Astrocyte (in vitro differentiated cells and primary cell): ENCODE measurements around the gene HEMGN.

ENCODE experiments used
- CTCF ChIP-seq: IDR thresholded peaks from 2 replicates; pipeline ENCODE4 v1.5.1; 2011; ENCODE audit warnings: low read depth, mild to moderate bottlenecking, inconsistent platforms, low read length, moderate library complexity; ENCODE audit not compliant: insufficient read depth
- EZH2 ChIP-seq: IDR thresholded peaks from 2 replicates; pipeline ENCODE4 v1.6.1; 2012; ENCODE audit warnings: mild to moderate bottlenecking, low read length, inconsistent platforms; ENCODE audit not compliant: insufficient read depth

GRCh38 chr9:97944612-97945011 lies 6.6 kb upstream of the HEMGN start:
- TF ChIP-seq EZH2 (no peak), CTCF (no peak)
